ENCODE data around the gene FAM200A. TPM values are rescaled to one million over a fixed set of nuclear protein-coding genes. Genes with fewer than 3 reads are reported as not detected.
A peak's percentile ranks its signal among the peaks of the same experiment; 100 is the strongest.

Gene FAM200A
- total and polyA plus RNA-seq, 2 of the 13 experiments (the other 11 are each of a cell fraction or from before 2014, with no cell fraction given) = 4.7 to 6.3 TPM

DNA sequence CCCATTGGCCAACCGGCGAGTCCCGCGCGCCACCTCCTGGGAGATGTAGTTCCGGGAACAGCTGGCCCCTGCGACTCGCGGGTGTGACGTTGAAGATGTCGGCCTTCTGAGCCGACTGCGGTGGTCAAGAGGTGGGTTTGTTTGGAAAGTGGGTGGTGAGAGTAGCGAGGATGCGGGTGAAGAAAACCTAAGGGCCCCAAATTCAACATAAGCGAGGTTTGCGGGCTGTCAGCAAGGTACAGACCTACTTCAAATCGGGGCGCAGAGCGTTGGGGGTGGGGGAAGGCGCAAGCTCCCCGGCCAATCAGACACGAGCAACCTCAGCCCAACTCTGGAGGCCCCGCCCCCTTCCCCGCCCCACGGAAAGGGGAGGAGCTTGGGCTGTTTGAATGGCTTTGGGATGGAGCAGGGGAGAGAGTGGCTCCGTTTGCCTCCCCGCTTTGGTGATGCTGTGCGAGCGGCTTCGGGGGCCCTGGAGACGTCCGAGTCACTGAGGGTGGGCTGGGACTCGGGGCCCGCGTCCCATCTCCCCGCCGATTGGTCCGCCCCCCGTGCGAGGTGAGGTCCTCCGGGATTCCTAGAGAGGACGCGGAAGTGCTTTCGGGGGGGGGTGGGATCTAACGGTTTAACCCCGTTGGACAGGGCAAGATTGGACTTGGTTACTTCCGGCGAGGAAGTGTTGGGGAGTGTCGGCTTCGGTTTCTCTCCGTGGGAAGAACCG, 47.2 kb downstream of the FAM200A start, which contains the start of gene ZKSCAN5 (continued):
- TF ChIP-seq, protein P1, sequence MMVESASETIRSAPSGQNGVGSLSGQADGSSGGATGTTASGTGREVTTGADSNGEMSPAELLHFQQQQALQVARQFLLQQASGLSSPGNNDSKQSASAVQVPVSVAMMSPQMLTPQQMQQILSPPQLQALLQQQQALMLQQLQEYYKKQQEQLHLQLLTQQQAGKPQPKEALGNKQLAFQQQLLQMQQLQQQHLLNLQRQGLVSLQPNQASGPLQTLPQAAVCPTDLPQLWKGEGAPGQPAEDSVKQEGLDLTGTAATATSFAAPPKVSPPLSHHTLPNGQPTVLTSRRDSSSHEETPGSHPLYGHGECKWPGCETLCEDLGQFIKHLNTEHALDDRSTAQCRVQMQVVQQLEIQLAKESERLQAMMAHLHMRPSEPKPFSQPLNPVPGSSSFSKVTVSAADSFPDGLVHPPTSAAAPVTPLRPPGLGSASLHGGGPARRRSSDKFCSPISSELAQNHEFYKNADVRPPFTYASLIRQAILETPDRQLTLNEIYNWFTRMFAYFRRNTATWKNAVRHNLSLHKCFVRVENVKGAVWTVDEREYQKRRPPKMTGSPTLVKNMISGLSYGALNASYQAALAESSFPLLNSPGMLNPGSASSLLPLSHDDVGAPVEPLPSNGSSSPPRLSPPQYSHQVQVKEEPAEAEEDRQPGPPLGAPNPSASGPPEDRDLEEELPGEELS (CRISPR knock-in tag; IDR thresholded peaks at IDR 0.05) = no peak
- no peak for TF ChIP-seq ZNF235 (CRISPR knock-in tag; IDR thresholded peaks at IDR 0.05; ENCODE audit: borderline replicate concordance)
- TF ChIP-seq, protein P2, sequence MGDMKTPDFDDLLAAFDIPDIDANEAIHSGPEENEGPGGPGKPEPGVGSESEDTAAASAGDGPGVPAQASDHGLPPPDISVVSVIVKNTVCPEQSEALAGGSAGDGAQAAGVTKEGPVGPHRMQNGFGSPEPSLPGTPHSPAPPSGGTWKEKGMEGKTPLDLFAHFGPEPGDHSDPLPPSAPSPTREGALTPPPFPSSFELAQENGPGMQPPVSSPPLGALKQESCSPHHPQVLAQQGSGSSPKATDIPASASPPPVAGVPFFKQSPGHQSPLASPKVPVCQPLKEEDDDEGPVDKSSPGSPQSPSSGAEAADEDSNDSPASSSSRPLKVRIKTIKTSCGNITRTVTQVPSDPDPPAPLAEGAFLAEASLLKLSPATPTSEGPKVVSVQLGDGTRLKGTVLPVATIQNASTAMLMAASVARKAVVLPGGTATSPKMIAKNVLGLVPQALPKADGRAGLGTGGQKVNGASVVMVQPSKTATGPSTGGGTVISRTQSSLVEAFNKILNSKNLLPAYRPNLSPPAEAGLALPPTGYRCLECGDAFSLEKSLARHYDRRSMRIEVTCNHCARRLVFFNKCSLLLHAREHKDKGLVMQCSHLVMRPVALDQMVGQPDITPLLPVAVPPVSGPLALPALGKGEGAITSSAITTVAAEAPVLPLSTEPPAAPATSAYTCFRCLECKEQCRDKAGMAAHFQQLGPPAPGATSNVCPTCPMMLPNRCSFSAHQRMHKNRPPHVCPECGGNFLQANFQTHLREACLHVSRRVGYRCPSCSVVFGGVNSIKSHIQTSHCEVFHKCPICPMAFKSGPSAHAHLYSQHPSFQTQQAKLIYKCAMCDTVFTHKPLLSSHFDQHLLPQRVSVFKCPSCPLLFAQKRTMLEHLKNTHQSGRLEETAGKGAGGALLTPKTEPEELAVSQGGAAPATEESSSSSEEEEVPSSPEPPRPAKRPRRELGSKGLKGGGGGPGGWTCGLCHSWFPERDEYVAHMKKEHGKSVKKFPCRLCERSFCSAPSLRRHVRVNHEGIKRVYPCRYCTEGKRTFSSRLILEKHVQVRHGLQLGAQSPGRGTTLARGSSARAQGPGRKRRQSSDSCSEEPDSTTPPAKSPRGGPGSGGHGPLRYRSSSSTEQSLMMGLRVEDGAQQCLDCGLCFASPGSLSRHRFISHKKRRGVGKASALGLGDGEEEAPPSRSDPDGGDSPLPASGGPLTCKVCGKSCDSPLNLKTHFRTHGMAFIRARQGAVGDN (CRISPR knock-in tag; IDR thresholded peaks at IDR 0.05) = peak; percentile 65
- TF ChIP-seq MEIS1 (CRISPR knock-in tag; IDR thresholded peaks at IDR 0.05; ENCODE audit: borderline replicate concordance) = no peak
- TF ChIP-seq ZNF460 (CRISPR knock-in tag; IDR thresholded peaks at IDR 0.05; ENCODE audit: borderline replicate concordance) = no peak; the same call in 1 of the 2 replicates
- TF ChIP-seq ZNF556 (CRISPR knock-in tag; IDR thresholded peaks at IDR 0.05; ENCODE audit: borderline replicate concordance) = no peak
- peak; percentile 10; the same call in 1 of the 2 replicates for TF ChIP-seq RXRA (CRISPR knock-in tag; IDR thresholded peaks at IDR 0.05)
- peak; percentile 71 for TF ChIP-seq ZNF501 (CRISPR knock-in tag; IDR thresholded peaks at IDR 0.05)

Data from HepG2 (cell line).